LNCaP clone FGC (cell line): ENCODE data around the gene RPRD1A.
A peak's percentile ranks its signal among the peaks of the same experiment; 100 is the strongest.

ENCODE experiments used
- DNase-seq: peaks from one replicate; pipeline ENCODE4 v3.0.0-alpha.2; 2011; ENCODE audit warnings: low read depth
- H3K4me3 ChIP-seq: 2 replicates; pipeline ENCODE4 v1.5.1; 2011; ENCODE audit warnings: mild to moderate bottlenecking, low read depth, low read length, control low read depth
- CTCF ChIP-seq: IDR thresholded peaks from 2 replicates; pipeline ENCODE4 v1.5.1; 2012; ENCODE audit warnings: mild to moderate bottlenecking; ENCODE audit not compliant: control insufficient read depth, insufficient read depth; ENCODE audit errors: extremely low read depth

Gene RPRD1A

GRCh38 chr18:35962320-35962719 is 105.0 kb downstream of the RPRD1A start:
- no peak overlapping the region for H3K4me3 ChIP-seq
- TF ChIP-seq CTCF, result no peak
- no peak for DNase-seq

GRCh38 chr18:35956226-35956625 is 111.1 kb downstream of the RPRD1A start:
- no peak for TF ChIP-seq CTCF
- DNase-seq, result no peak
- H3K4me3 ChIP-seq, result no peak overlapping the region

GRCh38 chr18:35953688-35954087 is 113.7 kb downstream of the RPRD1A start:
- no peak for DNase-seq
- no peak overlapping the region for H3K4me3 ChIP-seq
- no peak for TF ChIP-seq CTCF

GRCh38 chr18:35950628-35950982 is 116.8 kb downstream of the RPRD1A start:
- no peak for DNase-seq
- peak overlapping the region; percentile 50 for H3K4me3 ChIP-seq
- no peak for TF ChIP-seq CTCF

GRCh38 chr18:35949903-35950627 is 117.3 kb downstream of the RPRD1A start:
- peak overlapping the region; percentile 50 for H3K4me3 ChIP-seq
- TF ChIP-seq CTCF, result peak; percentile 86
- DNase-seq, result no peak

- no peak overlapping the region for H3K4me3 ChIP-seq
- TF ChIP-seq CTCF, result no peak
- DNase-seq, result no peak
Measured at GRCh38 chr18:35949090-35949489, 118.3 kb downstream of the RPRD1A start.

- no peak overlapping the region for H3K4me3 ChIP-seq
- TF ChIP-seq CTCF, result no peak
- DNase-seq, result no peak
Measured at GRCh38 chr18:35948080-35948479, 119.3 kb downstream of the RPRD1A start.
